Cerebellar cortex (tissue), 1 donor: ENCODE measurements around the gene ANLN.

Source experiments
- DNase-seq: peaks from one replicate; pipeline ENCODE4 v3.0.0-alpha.2; 2015; ENCODE audit warnings: low spot score

ANLN gene

GRCh38 chr7:36408589-36408988 is 18.9 kb downstream of the ANLN start:
- DNase-seq: no peak

- DNase-seq: no peak
Measured at GRCh38 chr7:36409180-36409579, 19.5 kb downstream of the ANLN start.

GRCh38 chr7:36415144-36415543 is 25.5 kb downstream of the ANLN start:
- DNase-seq: no peak

- no peak for DNase-seq
Measured at GRCh38 chr7:36416251-36416650, 26.6 kb downstream of the ANLN start.

- DNase-seq: no peak
Measured at GRCh38 chr7:36420307-36420706, 30.6 kb downstream of the ANLN start.

GRCh38 chr7:36422072-36422471 is 32.4 kb downstream of the ANLN start:
- no peak for DNase-seq

- no peak for DNase-seq
Measured at GRCh38 chr7:36423633-36424032, 34.0 kb downstream of the ANLN start.

- DNase-seq: no peak
Measured at GRCh38 chr7:36430186-36430585, 40.5 kb downstream of the ANLN start.

- no peak for DNase-seq
Measured at GRCh38 chr7:36430881-36431280, 41.2 kb downstream of the ANLN start.

GRCh38 chr7:36438211-36438610 is 48.5 kb downstream of the ANLN start:
- DNase-seq: no peak

- DNase-seq: no peak
Measured at GRCh38 chr7:36439624-36440023, 50.0 kb downstream of the ANLN start.

- peak; percentile 77 for DNase-seq
Measured at GRCh38 chr7:36440880-36441279, 51.2 kb downstream of the ANLN start.

- DNase-seq: peak; percentile 59
Measured at GRCh38 chr7:36441344-36442022, 51.8 kb downstream of the ANLN start.

- no peak for DNase-seq
Measured at GRCh38 chr7:36448781-36449379, 59.2 kb downstream of the ANLN start.

GRCh38 chr7:36449685-36450084 is 60.0 kb downstream of the ANLN start:
- no peak for DNase-seq

- DNase-seq: no peak
Measured at GRCh38 chr7:36453769-36454168, 64.1 kb downstream of the ANLN start.

GRCh38 chr7:36455646-36456045 is 66.0 kb downstream of the ANLN start:
- no peak for DNase-seq

- DNase-seq: no peak
Measured at GRCh38 chr7:36456138-36456537, 66.5 kb downstream of the ANLN start.

GRCh38 chr7:36456548-36456947 is 66.9 kb downstream of the ANLN start:
- no peak for DNase-seq

- DNase-seq: no peak
Measured at GRCh38 chr7:36459236-36459960, 69.7 kb downstream of the ANLN start.

- DNase-seq: no peak
Measured at GRCh38 chr7:36460811-36461429, 71.3 kb downstream of the ANLN start.

- no peak for DNase-seq
Measured at GRCh38 chr7:36462551-36463137, 73.0 kb downstream of the ANLN start.

- no peak for DNase-seq
Measured at GRCh38 chr7:36464271-36464670, 74.6 kb downstream of the ANLN start.
